Suprapubic skin (tissue), 4 donors: ENCODE data around the gene CEP126. TPM values are rescaled to one million over a fixed set of nuclear protein-coding genes. Genes with fewer than 3 reads are reported as not detected.
"Not testable (repeated sequence)": the region's sequence is repeated elsewhere in the genome, so short reads cannot be mapped to it uniquely, and the experiment has no call there.

Experiments
- DNase-seq, 2 donors: peaks; one replicate each; pipeline ENCODE4 v3.0.0-alpha.2; 2019; ENCODE audit warnings: low spot score in 2 of 2
- H3K27ac ChIP-seq: fragments of 200-600 bp; sonication (generic); one replicate; pipeline ENCODE4 v1.5.1; 2019
- H3K27me3 ChIP-seq: fragments of 200-600 bp; sonication (generic); one replicate; pipeline ENCODE4 v1.5.1; 2019
- H3K36me3 ChIP-seq: fragments of 200-600 bp; sonication (generic); one replicate; pipeline ENCODE4 v1.5.1; 2019
- H3K4me1 ChIP-seq: fragments of 200-600 bp; sonication (generic); one replicate; pipeline ENCODE4 v1.5.1; 2019
- H3K4me3 ChIP-seq: fragments of 200-600 bp; sonication (generic); one replicate; pipeline ENCODE4 v1.5.1; 2019; ENCODE audit warnings: mild to moderate bottlenecking
- H3K9me3 ChIP-seq: fragments of 200-600 bp; sonication (generic); one replicate; pipeline ENCODE4 v1.5.1; 2019
- EP300 ChIP-seq: sonication (generic); formaldehyde crosslinking; IDR thresholded peaks from one replicate; pipeline ENCODE4 v1.6.1; 2017; ENCODE audit warnings: antibody characterized with exemption
- POLR2A ChIP-seq, 2 donors: fragments of 450-650 bp; IDR thresholded peaks; one replicate each; pipeline ENCODE4 v1.6.1; 2017; ENCODE audit warnings: antibody characterized with exemption in 2 of 2, mild to moderate bottlenecking in 2 of 2, moderate library complexity in 2 of 2
- POLR2AphosphoS5 ChIP-seq, 3 donors: sonication (generic); formaldehyde crosslinking; IDR thresholded peaks; one replicate each; pipeline ENCODE4 v1.6.1; 2017; ENCODE audit warnings: antibody characterized with exemption in 3 of 3
- WGBS: methylation state at CpG from one replicate; pipeline ENCODE4 v1.1.5; 2018; 5-methylcytosine and 5-hydroxymethylcytosine counted together
- total RNA-seq, 4 donors: library from RNA; depleted of rRNA; stranded (reverse); fragments of >200 nt; gene quantifications; one replicate each; pipeline ENCODE4 v1.1.0, GENCODE V29; 2016
- TF ChIP-seq, protein P1 (sequence below), 2 donors: fragments of 200-600 bp in 1 of 2; fragments of 450-650 bp in 1 of 2; sonication (generic) in 1 of 2; IDR thresholded peaks; one replicate each; pipeline ENCODE4 v1.5.1; 2016 to 2019; ENCODE audit warnings: antibody characterized with exemption in 2 of 2, mild to moderate bottlenecking in 1 of 2, moderate library complexity in 1 of 2

The CEP126 gene
- total RNA-seq, 4 donors from 2014 or later, result 2.4 to 10.2 (median 4.6) TPM

DNA sequence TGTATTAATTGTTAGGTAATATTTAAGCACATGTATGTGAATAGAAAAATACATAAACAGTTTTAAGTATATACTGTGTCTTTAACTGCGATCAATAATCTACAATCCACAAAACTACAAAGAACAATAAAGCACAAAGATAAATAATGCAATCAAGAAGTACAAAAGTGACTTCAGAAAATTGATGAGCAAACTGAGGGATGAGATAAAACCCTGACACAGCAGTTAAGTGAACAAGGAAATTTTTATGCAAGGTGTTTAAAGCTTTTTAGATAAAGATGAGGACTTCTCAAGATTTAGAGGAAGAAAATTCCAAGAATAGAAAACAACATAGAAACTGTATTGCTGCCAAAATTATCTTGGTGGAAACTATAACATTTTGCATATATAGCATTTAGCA, 60.0 kb downstream of the CEP126 start:
- H3K9me3 ChIP-seq, result no peaks in the 10 kb centered on the region
- no peak overlapping the region for H3K4me3 ChIP-seq
- H3K4me1 ChIP-seq, result no peaks in the 10 kb centered on the region
- H3K27me3 ChIP-seq, result no peaks in the 10 kb centered on the region
- TF ChIP-seq POLR2A (IDR thresholded peaks at IDR 0.05) (no peak), EP300 (no peak), POLR2AphosphoS5 (IDR thresholded peaks at IDR 0.05) (no peak)
- TF ChIP-seq, protein P1, sequence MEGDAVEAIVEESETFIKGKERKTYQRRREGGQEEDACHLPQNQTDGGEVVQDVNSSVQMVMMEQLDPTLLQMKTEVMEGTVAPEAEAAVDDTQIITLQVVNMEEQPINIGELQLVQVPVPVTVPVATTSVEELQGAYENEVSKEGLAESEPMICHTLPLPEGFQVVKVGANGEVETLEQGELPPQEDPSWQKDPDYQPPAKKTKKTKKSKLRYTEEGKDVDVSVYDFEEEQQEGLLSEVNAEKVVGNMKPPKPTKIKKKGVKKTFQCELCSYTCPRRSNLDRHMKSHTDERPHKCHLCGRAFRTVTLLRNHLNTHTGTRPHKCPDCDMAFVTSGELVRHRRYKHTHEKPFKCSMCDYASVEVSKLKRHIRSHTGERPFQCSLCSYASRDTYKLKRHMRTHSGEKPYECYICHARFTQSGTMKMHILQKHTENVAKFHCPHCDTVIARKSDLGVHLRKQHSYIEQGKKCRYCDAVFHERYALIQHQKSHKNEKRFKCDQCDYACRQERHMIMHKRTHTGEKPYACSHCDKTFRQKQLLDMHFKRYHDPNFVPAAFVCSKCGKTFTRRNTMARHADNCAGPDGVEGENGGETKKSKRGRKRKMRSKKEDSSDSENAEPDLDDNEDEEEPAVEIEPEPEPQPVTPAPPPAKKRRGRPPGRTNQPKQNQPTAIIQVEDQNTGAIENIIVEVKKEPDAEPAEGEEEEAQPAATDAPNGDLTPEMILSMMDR (IDR thresholded peaks at IDR 0.05), result no peak
- no peak overlapping the region for H3K27ac ChIP-seq
- no peak for DNase-seq
- WGBS, result 92% methylated on average over 1 of the region's 1 CpG
- H3K36me3 ChIP-seq, result no peaks in the 10 kb centered on the region

DNA sequence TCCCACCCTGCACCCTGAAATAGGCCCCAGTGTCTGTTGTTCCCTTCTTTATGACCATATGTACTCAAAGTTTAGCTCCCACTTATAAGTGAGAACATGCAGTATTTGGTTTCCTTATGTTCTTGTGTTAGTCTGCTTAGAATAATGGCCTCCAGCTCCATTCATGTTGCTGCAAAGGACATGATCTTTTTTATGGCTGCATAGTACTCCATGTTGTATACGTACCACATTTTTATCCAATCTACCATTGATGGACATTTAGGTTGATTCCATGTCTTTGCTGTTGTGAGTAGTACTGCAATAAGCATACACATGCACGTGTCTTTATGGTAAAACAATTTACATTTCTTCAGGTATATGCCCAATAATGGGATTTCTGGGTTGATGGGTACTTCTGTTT, 60.9 kb downstream of the CEP126 start:
- WGBS, result 97% methylated on average over 2 of the region's 2 CpGs
- Histone ChIP-seq H3K4me1 (no peaks in the 10 kb centered on the region), H3K27me3 (no peaks in the 10 kb centered on the region), H3K4me3 (no peak overlapping the region), H3K9me3 (no peaks in the 10 kb centered on the region), H3K36me3 (no peaks in the 10 kb centered on the region), H3K27ac (no peak overlapping the region)
- TF ChIP-seq POLR2AphosphoS5 (IDR thresholded peaks at IDR 0.05) (no peak), EP300 (no peak), POLR2A (IDR thresholded peaks at IDR 0.05) (no peak)
- TF ChIP-seq, protein P1 (IDR thresholded peaks at IDR 0.05), result no peak
- DNase-seq, result no peak

DNA sequence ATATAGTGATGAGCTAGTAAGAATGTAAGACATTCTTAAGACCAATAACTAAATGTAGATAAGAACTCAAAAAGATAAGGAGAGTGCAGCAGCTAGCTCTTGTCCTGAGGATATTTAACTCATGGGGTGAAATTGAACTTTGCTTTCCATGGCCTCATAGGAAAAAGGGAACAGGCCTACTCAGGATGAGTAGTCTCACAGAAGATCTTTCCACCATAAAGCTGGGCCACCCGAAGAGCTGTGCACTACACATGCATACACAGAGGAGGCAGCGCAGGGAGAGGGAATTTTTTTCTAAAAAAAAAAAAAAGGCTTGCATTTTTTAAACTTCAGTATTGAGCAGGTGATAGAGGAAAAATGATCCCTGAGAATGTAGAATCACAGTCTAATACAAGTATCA, 72.6 kb downstream of the CEP126 start:
- 94% methylated on average over 2 of the region's 2 CpGs for WGBS
- no peak for DNase-seq
- Histone ChIP-seq H3K36me3 (peaks cover 5% of the 10 kb centered on the region), H3K4me3 (no peak overlapping the region), H3K27ac (no peak overlapping the region), H3K27me3 (no peaks in the 10 kb centered on the region), H3K9me3 (no peaks in the 10 kb centered on the region), H3K4me1 (no peaks in the 10 kb centered on the region)
- TF ChIP-seq EP300 (no peak), POLR2AphosphoS5 (IDR thresholded peaks at IDR 0.05) (no peak), POLR2A (IDR thresholded peaks at IDR 0.05) (no peak)
- TF ChIP-seq, protein P1 (IDR thresholded peaks at IDR 0.05), result no peak

DNA sequence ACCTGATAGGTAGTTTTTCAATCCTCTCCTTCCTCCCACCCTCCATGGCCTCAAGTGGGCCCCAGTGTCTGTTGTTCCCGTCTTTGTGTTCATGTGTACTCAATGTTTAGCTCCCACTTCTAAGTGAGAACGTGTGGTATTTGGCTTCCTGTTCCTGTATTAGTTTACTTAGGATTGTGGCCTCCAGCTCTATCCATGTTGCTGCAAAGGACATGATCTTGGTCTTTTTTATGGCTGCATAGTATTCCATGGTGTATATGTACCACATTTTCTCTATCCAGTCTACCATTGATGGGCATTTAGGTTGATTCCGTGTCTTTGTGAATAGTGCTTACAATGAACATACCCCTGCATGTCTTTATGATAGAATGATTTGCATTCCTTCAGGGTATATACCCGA, 78.4 kb downstream of the CEP126 start:
- 92% methylated on average over 4 of the region's 4 CpGs for WGBS
- no peaks in the 10 kb centered on the region for H3K27me3 ChIP-seq
- peaks cover 9% of the 10 kb centered on the region for H3K36me3 ChIP-seq
- no peaks in the 10 kb centered on the region for H3K4me1 ChIP-seq
- no peak overlapping the region for H3K4me3 ChIP-seq
- DNase-seq, result no peak
- TF ChIP-seq POLR2AphosphoS5 (IDR thresholded peaks at IDR 0.05) (no peak), POLR2A (IDR thresholded peaks at IDR 0.05) (no peak), EP300 (no peak)
- TF ChIP-seq, protein P1 (IDR thresholded peaks at IDR 0.05), result no peak
- no peaks in the 10 kb centered on the region for H3K9me3 ChIP-seq
- no peak overlapping the region for H3K27ac ChIP-seq

DNA sequence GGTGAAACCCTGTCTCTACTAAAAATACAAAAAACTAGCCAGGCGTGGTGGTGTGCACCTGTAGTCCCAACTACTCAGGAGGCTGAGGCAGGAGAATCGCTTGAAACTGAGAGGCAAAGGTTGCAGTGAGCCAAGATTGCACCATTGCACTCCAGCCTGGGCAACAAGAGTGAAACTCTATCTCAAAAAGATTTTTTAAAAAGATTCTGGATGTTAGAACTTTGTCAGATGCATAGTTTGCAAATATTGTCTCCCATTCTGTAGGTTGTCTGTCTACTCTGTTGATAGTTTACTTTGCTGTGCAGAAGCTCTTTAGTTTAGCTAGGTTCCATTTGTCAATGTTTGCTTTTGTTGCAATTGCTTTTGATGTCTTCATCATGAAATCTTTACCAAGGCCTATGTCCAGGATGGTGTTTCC, 79.3 kb downstream of the CEP126 start:
- not testable (repeated sequence) for DNase-seq, H3K4me3 ChIP-seq, H3K4me1 ChIP-seq, H3K9me3 ChIP-seq, H3K27ac ChIP-seq, H3K36me3 ChIP-seq, H3K27me3 ChIP-seq
- whole genome bisulfite sequencing, result 100% methylated on average over 2 of the region's 2 CpGs

DNA sequence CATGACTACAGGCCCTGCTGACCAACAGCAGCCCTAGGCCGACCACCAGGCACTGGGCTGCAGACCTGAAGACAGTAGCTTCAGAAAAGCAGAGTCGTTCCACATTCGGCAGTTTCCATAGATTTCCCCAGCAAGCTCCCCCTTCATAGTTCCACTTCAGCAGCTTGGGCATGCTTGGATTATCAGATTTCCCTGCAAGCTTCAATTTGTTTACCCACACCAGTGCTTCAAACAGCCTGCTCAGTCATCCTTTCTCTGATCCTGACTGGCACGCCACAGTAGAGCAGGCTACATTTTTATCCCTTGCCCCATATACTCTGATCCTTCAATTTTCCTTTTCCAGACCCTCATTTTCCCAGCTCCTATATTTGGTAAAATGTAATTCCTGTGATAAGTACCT, 81.3 kb downstream of the CEP126 start:
- WGBS, result 98% methylated on average over 4 of the region's 4 CpGs
- H3K4me1 ChIP-seq, result no peaks in the 10 kb centered on the region
- DNase-seq, result no peak

More for the DNA sequence above, 81.3 kb downstream of the CEP126 start:
- H3K36me3 ChIP-seq, result peaks cover 4% of the 10 kb centered on the region
- H3K27me3 ChIP-seq, result no peaks in the 10 kb centered on the region
- H3K27ac ChIP-seq, result no peak overlapping the region
- no peaks in the 10 kb centered on the region for H3K9me3 ChIP-seq
- TF ChIP-seq POLR2A (IDR thresholded peaks at IDR 0.05), result no peak
- TF ChIP-seq POLR2AphosphoS5 (IDR thresholded peaks at IDR 0.05), result no peak
- no peak for TF ChIP-seq EP300
- TF ChIP-seq, protein P1 (IDR thresholded peaks at IDR 0.05), result no peak
- H3K4me3 ChIP-seq, result no peak overlapping the region
